Activated CD4-positive, alpha-beta memory T cell treated with anti-CD3 and anti-CD28 coated beads for 36 hours (primary cell): ENCODE results near the gene SSNA1. TPM values are rescaled to one million over a fixed set of nuclear protein-coding genes. Genes with fewer than 3 reads are reported as not detected.

Experiments used
- CTCF ChIA-PET: fragments of 350-600 bp; sonication (Branson Sonifier 250); formaldehyde crosslinking; loops from one replicate; lab custom pipeline; 2021; ENCODE audit warnings: antibody characterized with exemption, inconsistent platforms; lab: Charles Lee
- POLR2A ChIA-PET: fragments of 350-600 bp; sonication (Branson Sonifier 250); formaldehyde crosslinking; loops from one replicate; lab custom pipeline; 2021; ENCODE audit warnings: antibody characterized with exemption; lab: Charles Lee
- DNase-seq: peaks from one replicate; pipeline ENCODE4 v3.0.0-alpha.2; 2020
- H3K27ac Mint-ChIP-seq: one replicate; pipeline ENCODE4 v1.8.0; 2021; ENCODE audit warnings: mixed read lengths
- H3K27me3 Mint-ChIP-seq: one replicate; pipeline ENCODE4 v1.8.0; 2021; ENCODE audit warnings: mixed read lengths
- H3K36me3 Mint-ChIP-seq: one replicate; pipeline ENCODE4 v1.8.0; 2021; ENCODE audit warnings: mixed read lengths
- H3K4me1 Mint-ChIP-seq: one replicate; pipeline ENCODE4 v1.8.0; 2021; ENCODE audit warnings: low read depth, mixed read lengths
- H3K4me3 Mint-ChIP-seq: one replicate; pipeline ENCODE4 v1.8.0; 2021; ENCODE audit warnings: mild to moderate bottlenecking, mixed read lengths
- H3K9me3 Mint-ChIP-seq: one replicate; pipeline ENCODE4 v1.8.0; 2021; ENCODE audit warnings: mixed read lengths
- intact Hi-C: fragments of 100-400 bp; cut with micrococcal nuclease; formaldehyde crosslinking; loops from one replicate; pipeline ENCODE4 v1.15.1; 2023
- total RNA-seq, 2 experiments: library from RNA; stranded (reverse); gene quantifications; one replicate each; pipeline ENCODE4 v1.2.3, GENCODE V29; 2021

SSNA1 gene
- total RNA-seq, 2 experiments from 2014 or later = 58.9 to 62.1 TPM

DNA sequence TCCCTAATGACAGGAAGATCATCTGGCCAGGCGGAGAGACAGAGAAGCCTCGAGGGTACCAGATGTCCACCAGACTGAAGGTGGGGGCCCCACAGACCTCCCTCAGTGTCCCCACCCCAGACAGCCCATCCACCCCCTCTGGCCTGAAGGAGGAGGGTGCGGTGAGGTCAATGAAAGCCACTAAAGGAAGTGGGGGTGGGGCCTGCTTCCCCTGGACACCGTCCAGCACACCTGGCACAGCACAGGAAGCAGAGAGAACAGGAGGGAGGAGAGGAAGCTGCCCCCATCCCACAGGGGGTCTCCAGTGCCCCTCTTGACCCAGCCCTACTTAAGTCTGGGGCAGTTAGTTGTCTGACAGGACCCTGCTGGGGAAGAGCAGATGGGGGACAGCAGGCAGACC lies 29.9 kb upstream of the SSNA1 start:
- POLR2A ChIA-PET = no interaction called here
- H3K27ac Mint-ChIP-seq = no peak overlapping the region
- no peak overlapping the region for H3K4me3 Mint-ChIP-seq
- intact Hi-C loops = no loop called here
- peaks cover 9% of the 10 kb centered on the region for H3K4me1 Mint-ChIP-seq
- no peaks in the 10 kb centered on the region for H3K36me3 Mint-ChIP-seq
- DNase-seq = no peak
- H3K27me3 Mint-ChIP-seq = peaks cover 33% of the 10 kb centered on the region
- CTCF ChIA-PET = no interaction called here
- no peaks in the 10 kb centered on the region for H3K9me3 Mint-ChIP-seq

DNA sequence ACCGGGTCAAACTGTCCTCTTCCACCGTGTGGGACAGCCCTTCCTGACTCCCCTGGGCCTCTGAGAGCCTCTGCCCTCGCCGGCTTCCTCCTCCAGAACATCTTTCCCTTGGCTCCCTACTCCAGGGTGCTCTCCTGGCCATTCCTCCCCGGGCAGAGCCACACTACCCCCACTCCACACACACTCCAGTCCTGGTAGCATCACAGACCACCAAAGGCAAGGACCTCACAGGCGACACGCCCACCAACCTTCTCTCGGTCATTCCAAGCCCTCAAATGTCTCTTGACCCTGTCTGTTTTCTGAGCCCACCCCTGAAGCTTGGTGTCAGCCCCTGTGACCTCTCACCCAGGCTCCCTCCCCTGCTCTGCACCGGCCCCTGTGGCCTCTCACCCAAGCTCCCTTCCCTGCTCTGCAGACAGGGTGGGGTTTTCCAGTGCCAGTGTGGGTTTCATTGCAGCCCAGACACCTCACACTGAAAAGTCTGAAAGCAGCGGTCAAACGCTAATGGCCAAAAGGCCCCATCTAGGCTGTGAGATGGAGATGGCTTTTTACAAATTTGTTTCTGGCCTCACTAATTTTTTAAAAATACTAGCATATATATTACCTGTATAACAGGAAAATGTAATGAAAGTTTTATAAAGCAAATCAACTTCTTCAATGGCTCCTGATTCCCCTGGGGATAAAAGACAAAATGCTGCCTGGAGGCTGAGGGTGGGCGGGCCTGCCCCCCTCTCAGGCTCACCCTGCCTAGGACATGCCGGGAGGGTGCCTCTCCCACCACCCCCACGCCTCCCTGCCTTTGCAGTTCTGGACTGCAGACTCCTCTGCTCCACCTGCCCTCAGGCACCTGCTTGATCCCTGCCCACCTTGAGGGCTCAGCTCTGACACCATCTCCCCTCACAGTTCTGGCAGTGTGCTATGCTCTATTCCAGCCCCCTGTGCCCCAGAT lies 29.1 kb upstream of the SSNA1 start:
- Mint-ChIP-seq H3K9me3 (no peaks in the 10 kb centered on the region), H3K27ac (no peak overlapping the region), H3K4me1 (peaks cover 9% of the 10 kb centered on the region), H3K4me3 (no peak overlapping the region), H3K27me3 (peaks cover 35% of the 10 kb centered on the region), H3K36me3 (no peaks in the 10 kb centered on the region)
- DNase-seq = no peak
- ChIA-PET CTCF (no interaction called here), POLR2A (no interaction called here)
- intact Hi-C loops = no loop called here

DNA sequence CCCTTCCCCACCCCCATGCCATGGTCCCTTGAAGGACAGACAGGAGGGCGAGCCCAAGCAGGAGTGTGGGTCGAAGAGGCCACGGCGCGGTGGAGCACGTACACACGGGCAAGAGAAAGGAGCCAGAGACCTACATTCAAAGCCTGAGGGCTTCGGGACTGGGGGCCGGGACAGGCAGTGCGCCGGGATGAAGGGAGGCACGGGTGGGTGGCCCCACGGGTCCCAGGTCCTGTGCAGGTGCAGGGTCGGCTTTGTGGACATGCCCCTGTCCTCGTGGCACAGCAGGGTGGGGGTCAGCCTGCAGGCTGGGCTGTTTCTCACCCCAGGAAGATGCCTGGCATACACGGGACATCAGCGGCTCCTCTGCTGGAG lies 28.4 kb upstream of the SSNA1 start:
- Mint-ChIP-seq H3K4me3 (no peak overlapping the region), H3K27ac (no peak overlapping the region), H3K27me3 (peaks cover 36% of the 10 kb centered on the region), H3K4me1 (peaks cover 9% of the 10 kb centered on the region), H3K36me3 (no peaks in the 10 kb centered on the region), H3K9me3 (no peaks in the 10 kb centered on the region)
- intact Hi-C loops = no loop called here
- ChIA-PET CTCF (no interaction called here), POLR2A (no interaction called here)
- DNase-seq = no peak

DNA sequence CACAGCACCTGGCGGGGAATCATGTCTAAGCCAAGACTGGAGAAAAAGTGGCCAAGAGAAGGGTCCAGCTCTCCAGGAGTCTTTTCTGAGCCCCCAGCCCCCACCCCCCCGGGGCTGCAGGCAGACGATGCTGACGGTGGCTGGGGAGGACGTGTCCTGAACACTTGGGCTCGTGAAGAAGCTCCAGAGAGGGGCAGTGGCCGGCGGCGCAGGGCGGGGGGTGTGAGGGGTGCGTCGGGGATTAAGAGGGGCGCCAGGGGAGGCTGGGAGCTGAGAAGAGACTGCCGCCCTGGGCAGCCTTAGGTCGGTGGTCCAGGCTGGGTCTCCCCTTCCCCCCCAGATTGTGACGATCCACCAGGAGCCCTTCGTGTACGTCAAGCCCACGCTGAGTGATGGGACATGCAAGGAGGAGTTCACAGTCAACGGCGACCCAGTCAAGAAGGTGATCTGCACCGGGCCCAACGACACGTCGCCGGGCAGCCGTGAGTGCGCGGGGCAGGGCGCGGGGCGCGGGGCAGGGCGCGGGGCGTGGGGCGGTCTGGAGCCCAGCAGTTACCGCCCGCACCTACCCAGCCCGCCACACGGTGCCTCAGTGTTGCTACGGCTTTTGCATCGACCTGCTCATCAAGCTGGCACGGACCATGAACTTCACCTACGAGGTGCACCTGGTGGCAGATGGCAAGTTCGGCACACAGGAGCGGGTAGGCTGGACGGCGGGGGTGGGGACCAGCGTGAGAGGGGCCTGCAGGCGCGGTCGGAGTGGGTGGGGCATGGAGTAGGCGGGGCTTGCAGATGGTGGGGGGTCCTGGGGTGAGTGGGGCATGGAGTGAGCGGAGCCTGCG lies 27.5 kb upstream of the SSNA1 start:
- no peak overlapping the region for H3K27ac Mint-ChIP-seq
- peaks cover 39% of the 10 kb centered on the region for H3K27me3 Mint-ChIP-seq
- no peaks in the 10 kb centered on the region for H3K36me3 Mint-ChIP-seq
- DNase-seq = no peak
- no peak overlapping the region for H3K4me3 Mint-ChIP-seq
- ChIA-PET CTCF (no interaction called here), POLR2A (no interaction called here)
- intact Hi-C loops = no loop called here
- peaks cover 9% of the 10 kb centered on the region for H3K4me1 Mint-ChIP-seq
- no peaks in the 10 kb centered on the region for H3K9me3 Mint-ChIP-seq

DNA sequence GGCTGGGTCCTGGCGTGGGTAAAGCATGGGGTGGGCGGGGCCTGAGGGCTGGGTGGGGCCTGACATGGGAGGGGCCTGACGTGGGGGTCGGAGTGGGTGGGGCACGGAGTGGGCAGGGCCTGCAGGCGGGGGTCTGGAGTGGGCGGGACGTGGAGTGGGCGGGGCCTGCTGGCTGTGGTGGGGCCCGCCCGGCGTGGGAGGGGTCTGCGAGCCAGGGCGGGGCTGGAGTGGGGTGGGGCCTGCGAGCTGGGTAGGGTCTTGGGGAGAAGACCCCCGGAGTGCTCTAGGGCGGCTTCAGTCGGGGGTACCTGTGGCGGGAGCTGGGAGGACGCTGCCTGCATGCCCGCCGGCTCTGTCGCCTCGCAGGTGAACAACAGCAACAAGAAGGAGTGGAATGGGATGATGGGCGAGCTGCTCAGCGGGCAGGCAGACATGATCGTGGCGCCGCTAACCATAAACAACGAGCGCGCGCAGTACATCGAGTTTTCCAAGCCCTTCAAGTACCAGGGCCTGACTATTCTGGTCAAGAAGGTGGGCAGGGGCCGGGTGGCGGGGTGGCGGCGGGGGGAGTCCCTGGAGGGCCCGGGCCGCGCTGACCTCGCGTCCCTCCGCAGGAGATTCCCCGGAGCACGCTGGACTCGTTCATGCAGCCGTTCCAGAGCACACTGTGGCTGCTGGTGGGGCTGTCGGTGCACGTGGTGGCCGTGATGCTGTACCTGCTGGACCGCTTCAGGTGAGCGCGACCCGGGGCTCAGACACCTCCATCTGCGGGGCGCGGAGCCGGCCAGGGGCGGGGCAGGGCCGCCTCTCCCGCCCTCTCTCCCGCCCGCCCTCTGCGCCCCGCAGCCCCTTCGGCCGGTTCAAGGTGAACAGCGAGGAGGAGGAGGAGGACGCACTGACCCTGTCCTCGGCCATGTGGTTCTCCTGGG lies 26.7 kb upstream of the SSNA1 start:
- intact Hi-C loops = no loop called here
- no peak overlapping the region for H3K4me3 Mint-ChIP-seq
- H3K27ac Mint-ChIP-seq = no peak overlapping the region
- H3K4me1 Mint-ChIP-seq = peaks cover 13% of the 10 kb centered on the region
- peaks cover 42% of the 10 kb centered on the region for H3K27me3 Mint-ChIP-seq
- no peaks in the 10 kb centered on the region for H3K9me3 Mint-ChIP-seq
- no peak for DNase-seq
- ChIA-PET CTCF (no interaction called here), POLR2A (interaction anchor here (0.6 kb wide), 1 partner anchor 208 kb away, joined by 3 read pairs; no protein-coding TSS in a partner anchor)
- H3K36me3 Mint-ChIP-seq = no peaks in the 10 kb centered on the region

DNA sequence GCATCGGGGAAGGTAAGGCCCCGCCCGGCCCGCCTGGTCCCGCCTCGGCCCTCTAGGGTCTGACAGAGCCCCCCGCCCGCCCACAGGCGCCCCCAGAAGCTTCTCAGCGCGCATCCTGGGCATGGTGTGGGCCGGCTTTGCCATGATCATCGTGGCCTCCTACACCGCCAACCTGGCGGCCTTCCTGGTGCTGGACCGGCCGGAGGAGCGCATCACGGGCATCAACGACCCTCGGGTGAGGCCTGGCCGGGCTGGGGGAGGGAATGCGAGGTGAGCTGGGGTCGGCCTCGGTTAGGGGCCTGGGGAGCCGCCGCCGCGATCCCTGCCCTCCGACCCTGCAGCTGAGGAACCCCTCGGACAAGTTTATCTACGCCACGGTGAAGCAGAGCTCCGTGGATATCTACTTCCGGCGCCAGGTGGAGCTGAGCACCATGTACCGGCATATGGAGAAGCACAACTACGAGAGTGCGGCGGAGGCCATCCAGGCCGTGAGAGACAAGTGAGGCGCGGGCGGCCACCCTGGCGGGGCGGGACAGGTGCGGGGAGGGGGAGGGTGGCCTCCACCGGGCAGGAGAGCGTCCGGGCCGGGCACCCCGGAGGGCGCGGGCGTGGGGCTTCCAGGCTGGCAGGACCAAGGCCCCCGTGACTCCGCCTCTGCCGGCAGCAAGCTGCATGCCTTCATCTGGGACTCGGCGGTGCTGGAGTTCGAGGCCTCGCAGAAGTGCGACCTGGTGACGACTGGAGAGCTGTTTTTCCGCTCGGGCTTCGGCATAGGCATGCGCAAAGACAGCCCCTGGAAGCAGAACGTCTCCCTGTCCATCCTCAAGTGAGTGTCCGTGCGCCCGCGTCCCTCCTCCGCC lies 25.7 kb upstream of the SSNA1 start:
- H3K27me3 Mint-ChIP-seq = peaks cover 38% of the 10 kb centered on the region
- no peak for DNase-seq
- intact Hi-C loops = no loop called here
- no peak overlapping the region for H3K4me3 Mint-ChIP-seq
- peaks cover 9% of the 10 kb centered on the region for H3K4me1 Mint-ChIP-seq
- ChIA-PET CTCF (interaction anchor here (1.0 kb wide), 1 partner anchor 74 kb away, joined by 5 read pairs; no protein-coding TSS in a partner anchor), POLR2A (no interaction called here)
- H3K27ac Mint-ChIP-seq = no peak overlapping the region
- no peaks in the 10 kb centered on the region for H3K9me3 Mint-ChIP-seq
- no peaks in the 10 kb centered on the region for H3K36me3 Mint-ChIP-seq

DNA sequence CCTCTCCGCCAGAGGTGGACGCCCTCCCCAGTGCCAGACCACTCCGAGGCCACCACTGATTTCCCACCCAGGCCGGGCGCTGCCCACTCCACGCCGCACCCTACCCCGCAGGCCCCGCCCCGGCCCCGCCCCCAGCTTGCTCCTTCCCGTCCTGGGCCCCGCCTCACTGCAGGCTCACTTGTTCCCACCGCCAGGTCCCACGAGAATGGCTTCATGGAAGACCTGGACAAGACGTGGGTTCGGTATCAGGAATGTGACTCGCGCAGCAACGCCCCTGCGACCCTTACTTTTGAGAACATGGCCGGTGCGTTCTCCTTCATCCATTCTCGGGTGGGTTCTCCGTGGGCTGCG lies 25.1 kb upstream of the SSNA1 start:
- Mint-ChIP-seq H3K27me3 (peaks cover 32% of the 10 kb centered on the region), H3K9me3 (no peaks in the 10 kb centered on the region), H3K36me3 (no peaks in the 10 kb centered on the region), H3K27ac (no peak overlapping the region), H3K4me3 (no peak overlapping the region), H3K4me1 (peaks cover 9% of the 10 kb centered on the region)
- intact Hi-C loops = no loop called here
- ChIA-PET POLR2A (no interaction called here), CTCF (interaction anchor here (1.0 kb wide), 1 partner anchor 73 kb away, joined by 5 read pairs; no protein-coding TSS in a partner anchor)
- DNase-seq = no peak

DNA sequence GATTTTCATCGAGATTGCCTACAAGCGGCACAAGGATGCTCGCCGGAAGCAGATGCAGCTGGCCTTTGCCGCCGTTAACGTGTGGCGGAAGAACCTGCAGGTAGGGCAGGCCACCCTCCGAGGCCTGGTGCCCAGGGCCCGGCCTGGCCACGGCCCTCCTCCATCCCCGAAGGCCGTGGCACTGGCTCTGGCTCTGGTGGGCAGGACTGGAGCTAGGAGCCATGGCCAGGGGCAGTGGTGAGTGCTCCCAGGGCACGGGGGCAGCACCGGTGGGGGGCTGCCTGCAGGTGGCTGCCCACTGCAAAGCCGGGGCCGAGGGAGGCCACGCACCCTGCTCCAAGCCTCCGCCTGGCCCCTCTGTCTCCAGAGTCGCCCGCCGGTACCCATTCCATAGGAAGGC lies 24.7 kb upstream of the SSNA1 start:
- ChIA-PET CTCF (no interaction called here), POLR2A (no interaction called here)
- no peak for DNase-seq
- H3K9me3 Mint-ChIP-seq = no peaks in the 10 kb centered on the region
- H3K27me3 Mint-ChIP-seq = peaks cover 32% of the 10 kb centered on the region
- H3K27ac Mint-ChIP-seq = no peak overlapping the region
- H3K4me1 Mint-ChIP-seq = peaks cover 9% of the 10 kb centered on the region
- H3K4me3 Mint-ChIP-seq = no peak overlapping the region
- intact Hi-C loops = no loop called here
- H3K36me3 Mint-ChIP-seq = no peaks in the 10 kb centered on the region

DNA sequence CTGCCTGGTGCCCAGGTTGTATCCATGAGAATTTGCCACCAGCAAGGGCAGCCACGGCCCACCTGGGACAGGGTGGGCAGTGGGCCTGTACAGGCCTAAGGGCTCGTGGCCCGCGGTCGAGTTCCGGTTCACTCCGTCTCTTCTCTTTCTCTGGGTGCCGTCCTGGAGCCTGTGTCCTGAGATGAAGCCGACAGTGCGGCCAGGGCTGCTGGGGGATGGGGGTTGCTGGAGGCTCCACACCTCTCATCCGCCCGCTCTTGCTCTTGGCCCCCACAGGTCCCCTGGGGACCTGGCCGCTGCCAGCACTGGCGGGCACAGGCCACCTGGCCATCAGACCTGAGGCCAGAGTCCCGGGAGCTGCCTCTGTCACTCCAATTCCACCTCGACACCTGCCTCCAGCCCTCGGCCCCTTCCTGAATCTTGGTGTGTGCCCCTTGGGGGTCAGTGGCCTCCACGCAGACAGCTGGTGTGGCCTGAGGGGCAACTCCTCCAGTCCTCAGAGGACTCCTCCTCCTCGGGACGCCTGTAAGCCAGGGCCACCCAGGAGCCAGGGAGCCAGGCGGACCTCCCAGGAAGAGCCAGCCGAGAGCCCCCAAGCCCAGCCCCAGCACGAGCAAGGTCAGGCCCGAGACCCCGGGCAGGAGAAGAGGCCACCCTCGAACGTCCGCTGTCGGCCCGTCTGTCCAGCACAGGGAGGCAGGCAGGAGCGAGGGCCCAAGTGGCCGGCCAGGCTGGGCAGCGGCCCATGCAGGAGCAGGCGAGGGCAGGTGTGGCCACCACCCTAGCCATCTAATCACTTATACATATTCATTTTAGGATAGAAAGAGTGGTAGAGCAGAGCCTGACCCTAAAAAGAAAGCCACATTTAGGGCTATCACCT lies 23.9 kb upstream of the SSNA1 start:
- no peaks in the 10 kb centered on the region for H3K9me3 Mint-ChIP-seq
- no peaks in the 10 kb centered on the region for H3K36me3 Mint-ChIP-seq
- no peak for DNase-seq
- CTCF ChIA-PET = no interaction called here
- peaks cover 6% of the 10 kb centered on the region for H3K4me1 Mint-ChIP-seq
- H3K27ac Mint-ChIP-seq = no peak overlapping the region
- H3K4me3 Mint-ChIP-seq = no peak overlapping the region
- intact Hi-C loops = no loop called here
- H3K27me3 Mint-ChIP-seq = peaks cover 28% of the 10 kb centered on the region
- POLR2A ChIA-PET = no interaction called here

DNA sequence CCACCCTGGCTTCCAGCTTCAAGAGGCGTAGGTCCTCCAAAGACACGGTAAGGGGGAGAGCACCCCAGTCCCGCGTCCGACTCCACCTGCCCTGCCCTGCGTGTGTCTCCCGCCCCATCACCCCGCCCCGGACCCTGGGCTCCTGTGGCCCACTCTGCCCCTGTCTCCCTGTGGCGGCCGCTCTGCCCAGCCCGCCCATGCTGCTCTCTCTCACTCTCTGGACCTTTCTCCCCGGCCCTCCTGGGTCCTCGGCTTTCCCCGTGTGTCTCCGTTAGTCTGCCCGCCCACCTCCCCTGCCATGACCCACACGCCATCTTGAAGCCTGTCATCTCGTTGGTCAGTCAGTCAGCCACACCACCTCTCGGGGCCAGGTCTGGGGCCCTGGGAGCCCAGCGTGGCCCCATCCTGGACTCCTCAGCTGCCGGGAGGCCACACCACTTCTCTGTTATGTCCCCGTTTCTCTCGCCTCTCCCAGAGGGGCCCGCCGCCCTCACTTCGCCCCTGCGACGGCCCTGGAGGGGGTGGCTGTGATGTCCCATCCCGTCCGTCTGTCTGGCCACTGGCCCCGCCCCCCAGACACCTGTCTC lies 23.1 kb upstream of the SSNA1 start:
- Mint-ChIP-seq H3K4me1 (peaks cover 6% of the 10 kb centered on the region), H3K4me3 (no peak overlapping the region), H3K27me3 (peaks cover 30% of the 10 kb centered on the region), H3K27ac (no peak overlapping the region), H3K36me3 (no peaks in the 10 kb centered on the region), H3K9me3 (no peaks in the 10 kb centered on the region)
- intact Hi-C loops = no loop called here
- POLR2A ChIA-PET = no interaction called here
- no peak for DNase-seq
- CTCF ChIA-PET = no interaction called here
